ENCODE data around the gene STXBP2.
"Not testable (repeated sequence)": the region's sequence is repeated elsewhere in the genome, so short reads cannot be mapped to it uniquely, and the experiment has no call there.

STXBP2 gene

GRCh38 chr19:7632340-7633203 is 4.3 kb upstream of the STXBP2 start:
- no peak for DNase-seq (ENCODE audit: low read depth in 2 of 2)

- no peak for DNase-seq (ENCODE audit: low read depth in 2 of 2)
Observed at GRCh38 chr19:7633698-7634097, 3.2 kb upstream of the STXBP2 start, which contains the start of gene PCP2. PCP2 (minus strand) TSS chr19:7633719; CDS start chr19:7633457, 262 bp downstream.

- DNase-seq (ENCODE audit: low read depth in 2 of 2): no peak
Observed at GRCh38 chr19:7635670-7636069, 1.2 kb upstream of the STXBP2 start.

GRCh38 chr19:7636317-7636690 is 606 bp upstream of the STXBP2 start:
- no peak for DNase-seq (ENCODE audit: low read depth in 2 of 2)

- DNase-seq (ENCODE audit: low read depth in 2 of 2): peak in 1 of 2 donors; percentile 13
Observed at GRCh38 chr19:7637374-7638256, 705 bp downstream of the STXBP2 start.

- DNase-seq (ENCODE audit: low read depth in 2 of 2): no peak
Observed at GRCh38 chr19:7638802-7639465, 2.0 kb downstream of the STXBP2 start.

GRCh38 chr19:7639863-7640348 is 3.0 kb downstream of the STXBP2 start:
- DNase-seq (ENCODE audit: low read depth in 2 of 2): no peak

- no peak for DNase-seq (ENCODE audit: low read depth in 2 of 2)
Observed at GRCh38 chr19:7640803-7641202, 3.9 kb downstream of the STXBP2 start.

- DNase-seq (ENCODE audit: low read depth in 2 of 2): no peak
Observed at GRCh38 chr19:7641290-7642276, 4.7 kb downstream of the STXBP2 start.

GRCh38 chr19:7642295-7643030 is 5.6 kb downstream of the STXBP2 start:
- no peak for DNase-seq (ENCODE audit: low read depth in 2 of 2)

- DNase-seq (ENCODE audit: low read depth in 2 of 2): no peak
Observed at GRCh38 chr19:7643031-7643415, 6.1 kb downstream of the STXBP2 start.

GRCh38 chr19:7643629-7644549 is 7.0 kb downstream of the STXBP2 start:
- not testable (repeated sequence) for DNase-seq (ENCODE audit: low read depth in 2 of 2)

GRCh38 chr19:7644550-7644877 is 7.6 kb downstream of the STXBP2 start:
- no peak for DNase-seq (ENCODE audit: low read depth in 2 of 2)

GRCh38 chr19:7645163-7645562 is 8.3 kb downstream of the STXBP2 start:
- no peak for DNase-seq (ENCODE audit: low read depth in 2 of 2)

- no peak for DNase-seq (ENCODE audit: low read depth in 2 of 2)
Observed at GRCh38 chr19:7645656-7646425, 8.9 kb downstream of the STXBP2 start.

- no peak for DNase-seq (ENCODE audit: low read depth in 2 of 2)
Observed at GRCh38 chr19:7646426-7646700, 9.5 kb downstream of the STXBP2 start.

GRCh38 chr19:7647156-7647555 is 10.2 kb downstream of the STXBP2 start:
- DNase-seq (ENCODE audit: low read depth in 2 of 2): no peak

GRCh38 chr19:7648265-7649014 is 11.5 kb downstream of the STXBP2 start:
- no peak for DNase-seq (ENCODE audit: low read depth in 2 of 2)

Measured in stimulated activated CD8-positive, alpha-beta memory T cell treated with anti-CD3 and anti-CD28 coated beads, Interleukin-15, amount 100 ng/mL, for 4 hours (primary cell).